Measurements from ENCODE around the gene CFAP99. TPM values are rescaled to one million over a fixed set of nuclear protein-coding genes. Genes with fewer than 3 reads are reported as not detected.

Gene CFAP99
- total and polyA plus RNA-seq, 2 of the 8 experiments (the other 6 are each of a cell fraction or from before 2014, with no cell fraction given): not detected

DNA sequence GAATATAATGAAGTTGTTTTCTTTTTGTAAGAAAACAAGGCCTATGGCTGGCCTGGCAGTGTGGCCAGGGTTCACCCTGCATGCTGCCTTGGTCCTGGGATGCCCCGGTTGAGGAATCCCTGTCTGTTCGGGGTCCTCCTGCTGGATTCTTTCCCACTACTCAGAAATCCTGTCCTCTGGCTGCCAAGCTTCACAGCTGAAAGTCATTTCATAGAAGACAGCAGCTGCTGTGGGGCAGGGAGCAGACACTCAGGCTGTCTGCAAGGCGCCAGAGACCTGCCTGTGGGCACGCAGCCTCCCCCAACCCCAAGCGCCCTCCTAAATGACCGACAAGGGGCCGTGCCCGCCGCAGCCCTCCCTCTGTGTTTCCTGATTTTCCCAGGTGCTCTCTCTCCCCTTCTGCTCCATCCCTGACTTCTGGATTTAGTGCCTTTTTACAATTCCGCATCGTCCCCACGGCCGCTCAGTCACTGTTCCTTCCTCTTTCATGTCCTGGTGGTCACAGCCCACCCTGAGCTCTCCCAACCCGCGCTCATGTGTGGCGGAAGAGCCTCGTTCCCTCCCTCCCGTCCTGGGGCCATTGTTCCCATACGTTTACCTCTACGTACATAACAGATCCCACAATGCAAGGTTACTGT, 27.9 kb upstream of the CFAP99 start (continued):
- TF ChIP-seq CHD1 (IDR thresholded peaks at IDR 0.05; ENCODE audit: low read depth, low read length): no peak
- TF ChIP-seq BCL11A (IDR thresholded peaks at IDR 0.05; ENCODE audit: low read depth in 2 of 2, low read length in 2 of 2): no peak
- TF ChIP-seq TCF12 (IDR thresholded peaks at IDR 0.05; ENCODE audit: low read depth, low read length): no peak
- no peak for TF ChIP-seq HDAC6 (IDR thresholded peaks at IDR 0.05; ENCODE audit: low read depth, low read length)
- TF ChIP-seq EGR1 (IDR thresholded peaks at IDR 0.05; ENCODE audit: borderline replicate concordance, low read depth, low read length): no peak

All from H1 (cell line).